Liver (tissue), 3 donors: ENCODE results near the gene MLEC.

Experiments
- EGR1 ChIP-seq, 2 donors: IDR thresholded peaks; 2 replicates each; pipeline ENCODE4 v1.6.1; 2016 to 2018; ENCODE audit warnings: antibody characterized with exemption in 2 of 2, low read depth in 2 of 2
- GABPA ChIP-seq, 2 donors: IDR thresholded peaks in 1 of 2; conservative IDR thresholded peaks in 1 of 2; 2 replicates each; pipeline ENCODE4 v1.6.1; 2016; ENCODE audit warnings: antibody characterized with exemption in 2 of 2, mild to moderate bottlenecking in 1 of 2, moderate library complexity in 1 of 2
- JUND ChIP-seq, 2 donors: IDR thresholded peaks; 2 replicates each; pipeline ENCODE4 v1.6.1; 2016; ENCODE audit warnings: antibody characterized with exemption in 2 of 2
- NR2F2 ChIP-seq: IDR thresholded peaks from 2 replicates; pipeline ENCODE4 v1.6.1; 2016; ENCODE audit warnings: antibody characterized with exemption
- RXRA ChIP-seq, 2 donors: IDR thresholded peaks; 2 replicates each; pipeline ENCODE4 v1.6.1; 2017 to 2018; ENCODE audit warnings: antibody characterized with exemption in 2 of 2, mild to moderate bottlenecking in 1 of 2
- SP1 ChIP-seq: IDR thresholded peaks from 2 replicates; pipeline ENCODE4 v1.6.1; 2018; ENCODE audit warnings: antibody characterized with exemption, mild to moderate bottlenecking
- TAF1 ChIP-seq: conservative IDR thresholded peaks from 2 replicates; pipeline ENCODE4 v1.6.1; 2016; ENCODE audit warnings: antibody characterized with exemption, mild to moderate bottlenecking
- YY1 ChIP-seq: IDR thresholded peaks from 2 replicates; pipeline ENCODE4 v1.6.1; 2016; ENCODE audit warnings: antibody characterized with exemption, mild to moderate bottlenecking
- TF ChIP-seq, protein P1 (sequence below): fragments of 150-350 bp; IDR thresholded peaks from 2 replicates; pipeline ENCODE4 v1.5.1; 2017; ENCODE audit warnings: improper control_type of control experiment, low read depth, low read length; ENCODE audit not compliant: missing input control
- TF ChIP-seq, protein P2 (sequence below): IDR thresholded peaks from 2 replicates; pipeline ENCODE4 v1.6.1; 2016; ENCODE audit warnings: antibody characterized with exemption
- TF ChIP-seq, protein P3 (sequence below): IDR thresholded peaks from 2 replicates; pipeline ENCODE4 v1.6.1; 2016; ENCODE audit warnings: antibody characterized with exemption, mild to moderate bottlenecking
- donor health status: healthy.
- donor health status: healthy.

DNA sequence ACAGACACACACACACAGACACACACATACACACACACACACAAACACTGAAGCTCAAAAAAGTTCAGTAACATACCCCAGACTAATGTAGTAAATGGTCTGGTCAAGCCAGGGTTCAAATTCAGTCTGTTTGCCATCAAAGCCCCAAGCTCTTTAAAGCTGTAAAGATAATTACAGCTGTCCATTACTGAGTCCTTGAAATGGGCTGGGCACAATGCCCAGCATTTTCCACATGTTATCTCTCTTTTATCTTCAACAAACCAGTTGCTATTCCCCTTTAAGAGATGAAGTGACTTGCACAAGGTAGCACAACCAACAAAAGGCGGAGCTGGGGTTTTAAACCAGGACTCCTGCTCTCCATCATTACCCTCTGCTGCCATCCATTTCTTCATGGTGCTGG lies 15.7 kb downstream of the MLEC start:
- TF ChIP-seq, protein P1, sequence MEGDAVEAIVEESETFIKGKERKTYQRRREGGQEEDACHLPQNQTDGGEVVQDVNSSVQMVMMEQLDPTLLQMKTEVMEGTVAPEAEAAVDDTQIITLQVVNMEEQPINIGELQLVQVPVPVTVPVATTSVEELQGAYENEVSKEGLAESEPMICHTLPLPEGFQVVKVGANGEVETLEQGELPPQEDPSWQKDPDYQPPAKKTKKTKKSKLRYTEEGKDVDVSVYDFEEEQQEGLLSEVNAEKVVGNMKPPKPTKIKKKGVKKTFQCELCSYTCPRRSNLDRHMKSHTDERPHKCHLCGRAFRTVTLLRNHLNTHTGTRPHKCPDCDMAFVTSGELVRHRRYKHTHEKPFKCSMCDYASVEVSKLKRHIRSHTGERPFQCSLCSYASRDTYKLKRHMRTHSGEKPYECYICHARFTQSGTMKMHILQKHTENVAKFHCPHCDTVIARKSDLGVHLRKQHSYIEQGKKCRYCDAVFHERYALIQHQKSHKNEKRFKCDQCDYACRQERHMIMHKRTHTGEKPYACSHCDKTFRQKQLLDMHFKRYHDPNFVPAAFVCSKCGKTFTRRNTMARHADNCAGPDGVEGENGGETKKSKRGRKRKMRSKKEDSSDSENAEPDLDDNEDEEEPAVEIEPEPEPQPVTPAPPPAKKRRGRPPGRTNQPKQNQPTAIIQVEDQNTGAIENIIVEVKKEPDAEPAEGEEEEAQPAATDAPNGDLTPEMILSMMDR = no peak
- TF ChIP-seq NR2F2 = no peak
- no peak for TF ChIP-seq YY1
- no peak for TF ChIP-seq GABPA (IDR thresholded peaks at IDR 0.05 in 1 of 2, conservative IDR thresholded peaks at IDR 0.05 in 1 of 2)
- TF ChIP-seq RXRA (IDR thresholded peaks at IDR 0.05) = no peak
- TF ChIP-seq, protein P2, sequence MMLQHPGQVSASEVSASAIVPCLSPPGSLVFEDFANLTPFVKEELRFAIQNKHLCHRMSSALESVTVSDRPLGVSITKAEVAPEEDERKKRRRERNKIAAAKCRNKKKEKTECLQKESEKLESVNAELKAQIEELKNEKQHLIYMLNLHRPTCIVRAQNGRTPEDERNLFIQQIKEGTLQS = no peak
- no peak for TF ChIP-seq JUND (IDR thresholded peaks at IDR 0.05)
- no peak for TF ChIP-seq SP1
- TF ChIP-seq, protein P3, sequence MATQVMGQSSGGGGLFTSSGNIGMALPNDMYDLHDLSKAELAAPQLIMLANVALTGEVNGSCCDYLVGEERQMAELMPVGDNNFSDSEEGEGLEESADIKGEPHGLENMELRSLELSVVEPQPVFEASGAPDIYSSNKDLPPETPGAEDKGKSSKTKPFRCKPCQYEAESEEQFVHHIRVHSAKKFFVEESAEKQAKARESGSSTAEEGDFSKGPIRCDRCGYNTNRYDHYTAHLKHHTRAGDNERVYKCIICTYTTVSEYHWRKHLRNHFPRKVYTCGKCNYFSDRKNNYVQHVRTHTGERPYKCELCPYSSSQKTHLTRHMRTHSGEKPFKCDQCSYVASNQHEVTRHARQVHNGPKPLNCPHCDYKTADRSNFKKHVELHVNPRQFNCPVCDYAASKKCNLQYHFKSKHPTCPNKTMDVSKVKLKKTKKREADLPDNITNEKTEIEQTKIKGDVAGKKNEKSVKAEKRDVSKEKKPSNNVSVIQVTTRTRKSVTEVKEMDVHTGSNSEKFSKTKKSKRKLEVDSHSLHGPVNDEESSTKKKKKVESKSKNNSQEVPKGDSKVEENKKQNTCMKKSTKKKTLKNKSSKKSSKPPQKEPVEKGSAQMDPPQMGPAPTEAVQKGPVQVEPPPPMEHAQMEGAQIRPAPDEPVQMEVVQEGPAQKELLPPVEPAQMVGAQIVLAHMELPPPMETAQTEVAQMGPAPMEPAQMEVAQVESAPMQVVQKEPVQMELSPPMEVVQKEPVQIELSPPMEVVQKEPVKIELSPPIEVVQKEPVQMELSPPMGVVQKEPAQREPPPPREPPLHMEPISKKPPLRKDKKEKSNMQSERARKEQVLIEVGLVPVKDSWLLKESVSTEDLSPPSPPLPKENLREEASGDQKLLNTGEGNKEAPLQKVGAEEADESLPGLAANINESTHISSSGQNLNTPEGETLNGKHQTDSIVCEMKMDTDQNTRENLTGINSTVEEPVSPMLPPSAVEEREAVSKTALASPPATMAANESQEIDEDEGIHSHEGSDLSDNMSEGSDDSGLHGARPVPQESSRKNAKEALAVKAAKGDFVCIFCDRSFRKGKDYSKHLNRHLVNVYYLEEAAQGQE = peak; percentile 57
- TF ChIP-seq EGR1 (IDR thresholded peaks at IDR 0.05; ENCODE audit: low read depth in 2 of 2) = no peak
- TF ChIP-seq TAF1 = no peak
